H1 (cell line): Measurements from ENCODE around the gene MYH16. TPM values are rescaled to one million over a fixed set of nuclear protein-coding genes. Genes with fewer than 3 reads are reported as not detected.

ENCODE experiments used
- CTCF ChIA-PET: fragments of 300-600 bp; sonication (Branson Sonifier 250); formaldehyde crosslinking; loops from one replicate; lab custom pipeline; 2021; ENCODE audit not compliant: partially characterized antibody; lab: Charles Lee
- POLR2A ChIA-PET: fragments of 300-600 bp; sonication (Branson Sonifier 250); formaldehyde crosslinking; loops from one replicate; lab custom pipeline; 2021; ENCODE audit warnings: inconsistent platforms; ENCODE audit not compliant: partially characterized antibody; lab: Charles Lee
- DNase-seq, 2 experiments: peaks; one replicate each; pipeline versions ENCODE4 v3.0.0 to v3.0.0-alpha.2; 2010 to 2022; ENCODE audit warnings: low spot score in 2 of 2, low read depth in 1 of 2, mixed read lengths in 1 of 2
- FAIRE-seq: peaks from 2 replicates; lab custom pipeline; 2011; peaks lifted over from hg19 to GRCh38; lab: Jason Lieb, UNC
- H2AFZ ChIP-seq: 2 replicates; pipeline ENCODE4 v1.8.1; 2012; ENCODE audit warnings: low read length, inconsistent platforms
- H2AK5ac ChIP-seq: 2 replicates; pipeline ENCODE4 v1.6.1; 2013; ENCODE audit warnings: low read depth, low read length
- H2BK120ac ChIP-seq: replicated peaks from 2 replicates; pipeline ENCODE3; 2013; ENCODE audit warnings: low read depth, low read length, inconsistent platforms
- H2BK12ac ChIP-seq: 2 replicates; pipeline ENCODE4 v1.6.1; 2013; ENCODE audit warnings: low read depth, low read length
- H2BK15ac ChIP-seq: 2 replicates; pipeline ENCODE4 v1.6.1; 2013; ENCODE audit warnings: low read length
- H2BK20ac ChIP-seq: 2 replicates; pipeline ENCODE4 v1.6.1; 2013; ENCODE audit warnings: low read length
- H2BK5ac ChIP-seq: 2 replicates; pipeline ENCODE4 v1.6.1; 2013; ENCODE audit warnings: low read depth, low read length
- H3K14ac ChIP-seq: 2 replicates; pipeline ENCODE4 v1.6.1; 2013; ENCODE audit warnings: inconsistent platforms; ENCODE audit not compliant: insufficient read length
- H3K18ac ChIP-seq: 2 replicates; pipeline ENCODE4 v1.6.1; 2013; ENCODE audit warnings: low read length; ENCODE audit errors: extremely low read depth
- H3K23ac ChIP-seq: 2 replicates; pipeline ENCODE4 v1.6.1; 2013; ENCODE audit warnings: inconsistent platforms; ENCODE audit not compliant: insufficient read length
- H3K23me2 ChIP-seq: 2 replicates; pipeline ENCODE4 v1.6.1; 2013; ENCODE audit warnings: low read depth, low read length
- H3K27ac ChIP-seq: 2 replicates; pipeline ENCODE4 v1.6.1; 2011; ENCODE audit warnings: low read depth, low read length, inconsistent platforms
- H3K27me3 ChIP-seq, 4 experiments: replicated peaks in 1 of 4; 1 replicate in 1 of 4; 2 replicates in 3 of 4; pipeline versions ENCODE4 v1.6.1 to v1.8.1; 2011 to 2013; ENCODE audit warnings: low read length in 3 of 4, mild to moderate bottlenecking in 3 of 4, inconsistent platforms in 2 of 4, mixed read lengths in 2 of 4, moderate library complexity in 1 of 4; ENCODE audit not compliant: control insufficient read depth in 3 of 4, insufficient read depth in 3 of 4; ENCODE audit errors: extremely low read depth in 1 of 4
- H3K36me3 ChIP-seq, 4 experiments: 2 replicates each; pipeline versions ENCODE4 v1.6.1 to v1.8.1; 2011 to 2013; ENCODE audit warnings: mild to moderate bottlenecking in 4 of 4, low read length in 3 of 4, moderate library complexity in 2 of 4, control low read depth in 1 of 4, inconsistent platforms in 1 of 4; ENCODE audit not compliant: insufficient read depth in 4 of 4, control insufficient read depth in 2 of 4
- H3K4ac ChIP-seq: replicated peaks from 2 replicates; pipeline ENCODE3; 2013; ENCODE audit warnings: low read length, low read depth, mixed read lengths, inconsistent platforms; ENCODE audit not compliant: insufficient read length
- H3K4me1 ChIP-seq, 4 experiments: replicated peaks in 1 of 4; 1 replicate in 1 of 4; 2 replicates in 3 of 4; pipeline versions ENCODE4 v1.6.1 to v1.8.1; 2011 to 2013; ENCODE audit warnings: low read length in 3 of 4, inconsistent platforms in 2 of 4, mixed read lengths in 1 of 4; ENCODE audit not compliant: insufficient read depth in 4 of 4, control insufficient read depth in 3 of 4
- H3K4me2 ChIP-seq, 2 experiments: 2 replicates each; pipeline versions ENCODE4 v1.6.1 to v1.8.1; 2011 to 2013; ENCODE audit warnings: low read depth in 2 of 2, low read length in 2 of 2, control low read depth in 1 of 2, inconsistent platforms in 1 of 2, mild to moderate bottlenecking in 1 of 2; ENCODE audit not compliant: insufficient read depth in 1 of 2
- H3K4me3 ChIP-seq, 4 experiments: fragments of 200-600, 300-600 bp in 1 of 4; sonication (generic), shearing (Covaris generic), sonication (Bioruptor Twin) in 1 of 4; 2 replicates each; pipeline versions ENCODE4 v1.5.1 to v1.8.1; 2011 to 2016; ENCODE audit warnings: low read length in 4 of 4, low read depth in 3 of 4, control low read depth in 2 of 4, inconsistent platforms in 2 of 4, mild to moderate bottlenecking in 2 of 4, mixed read lengths in 1 of 4, moderate library complexity in 1 of 4; ENCODE audit not compliant: insufficient read depth in 2 of 4; ENCODE audit errors: extremely low read depth in 1 of 4
- H3K56ac ChIP-seq: replicated peaks from 2 replicates; pipeline ENCODE3; 2013; ENCODE audit warnings: low read depth, mild to moderate bottlenecking, mixed read lengths, low read length, inconsistent platforms; ENCODE audit not compliant: insufficient read length
- H3K79me1 ChIP-seq: 2 replicates; pipeline ENCODE4 v1.6.1; 2013; ENCODE audit warnings: low read depth, low read length, control low read depth
- H3K79me2 ChIP-seq, 2 experiments: 2 replicates each; pipeline versions ENCODE4 v1.6.1 to v1.8.1; 2012 to 2013; ENCODE audit warnings: low read length in 2 of 2, mild to moderate bottlenecking in 2 of 2, inconsistent platforms in 1 of 2; ENCODE audit not compliant: insufficient read depth in 2 of 2, control insufficient read depth in 1 of 2
- H3K9ac ChIP-seq, 4 experiments: replicated peaks in 1 of 4; 1 replicate in 1 of 4; 2 replicates in 3 of 4; pipeline versions ENCODE4 v1.6.1 to v1.8.1; 2011 to 2013; ENCODE audit warnings: low read depth in 3 of 4, low read length in 3 of 4, control low read depth in 2 of 4, mild to moderate bottlenecking in 2 of 4, moderate library complexity in 2 of 4, inconsistent platforms in 1 of 4; ENCODE audit errors: extremely low read depth in 1 of 4
- H3K9me3 ChIP-seq, 2 experiments: 2 replicates each; pipeline versions ENCODE4 v1.6.1 to v1.8.1; 2012 to 2013; ENCODE audit warnings: mild to moderate bottlenecking in 2 of 2, moderate library complexity in 2 of 2, control low read depth in 1 of 2, inconsistent platforms in 1 of 2, low read depth in 1 of 2, low read length in 1 of 2, mixed read lengths in 1 of 2; ENCODE audit not compliant: insufficient read depth in 2 of 2
- H4K20me1 ChIP-seq, 2 experiments: replicated peaks in 1 of 2; 2 replicates each; pipeline versions ENCODE3 to v1.8.1; 2011 to 2013; ENCODE audit warnings: inconsistent platforms in 2 of 2, low read length in 2 of 2, mild to moderate bottlenecking in 1 of 2; ENCODE audit not compliant: insufficient read depth in 2 of 2, control insufficient read depth in 1 of 2
- H4K5ac ChIP-seq: 2 replicates; pipeline ENCODE4 v1.6.1; 2013; ENCODE audit warnings: low read length, low read depth, mixed read lengths, inconsistent platforms; ENCODE audit not compliant: insufficient read length
- H4K8ac ChIP-seq: 2 replicates; pipeline ENCODE4 v1.8.0; 2013; ENCODE audit warnings: mild to moderate bottlenecking, moderate library complexity, low read length, inconsistent platforms; ENCODE audit not compliant: insufficient read depth; ENCODE audit errors: extremely low read depth
- H4K91ac ChIP-seq: replicated peaks from 2 replicates; pipeline ENCODE3; 2013; ENCODE audit warnings: low read length, mixed read lengths, inconsistent platforms; ENCODE audit not compliant: insufficient read length
- ATF3 ChIP-seq: IDR thresholded peaks from 2 replicates; pipeline ENCODE4 v1.6.1; 2011; ENCODE audit warnings: low read depth, mild to moderate bottlenecking, low read length; ENCODE audit not compliant: insufficient read depth
- BACH1 ChIP-seq: IDR thresholded peaks from 2 replicates; pipeline ENCODE4 v1.6.1; 2012; ENCODE audit warnings: low read length, improper control_type of control experiment
- CEBPB ChIP-seq: IDR thresholded peaks from 2 replicates; pipeline ENCODE4 v1.6.1; 2012; ENCODE audit warnings: low read depth, low read length
- CHD1 ChIP-seq: IDR thresholded peaks from 2 replicates; pipeline ENCODE4 v1.6.1; 2012; ENCODE audit warnings: low read depth, low read length, improper control_type of control experiment
- E2F6 ChIP-seq: IDR thresholded peaks from 2 replicates; pipeline ENCODE4 v1.6.1; 2012; ENCODE audit warnings: inconsistent platforms
- GTF2F1 ChIP-seq: IDR thresholded peaks from 2 replicates; pipeline ENCODE4 v1.6.1; 2012; ENCODE audit warnings: low read depth, low read length, improper control_type of control experiment, borderline replicate concordance
- JUN ChIP-seq: IDR thresholded peaks from 2 replicates; pipeline ENCODE4 v1.6.1; 2011; ENCODE audit warnings: low read depth, mild to moderate bottlenecking, improper control_type of control experiment, low read length
- MAFK ChIP-seq: IDR thresholded peaks from 2 replicates; pipeline ENCODE4 v1.6.1; 2012; ENCODE audit warnings: low read depth, mild to moderate bottlenecking, improper control_type of control experiment, low read length
- RFX5 ChIP-seq: IDR thresholded peaks from 2 replicates; pipeline ENCODE4 v1.6.1; 2011; ENCODE audit warnings: low read depth, low read length, improper control_type of control experiment, borderline replicate concordance
- SAP30 ChIP-seq: fragments of 300-600 bp; sonication (generic); IDR thresholded peaks from 2 replicates; pipeline ENCODE4 v1.7.1; 2012; ENCODE audit warnings: low read length, moderate library complexity, mild to moderate bottlenecking, inconsistent platforms; ENCODE audit not compliant: insufficient read depth, insufficient replicate concordance
- SIX5 ChIP-seq: IDR thresholded peaks from 2 replicates; pipeline ENCODE4 v1.6.1; 2011; ENCODE audit warnings: mild to moderate bottlenecking, low read depth, low read length
- SP1 ChIP-seq: IDR thresholded peaks from 2 replicates; pipeline ENCODE4 v1.6.1; 2011; ENCODE audit warnings: low read depth, low read length
- SP4 ChIP-seq: IDR thresholded peaks from 2 replicates; pipeline ENCODE4 v1.6.1; 2012; ENCODE audit warnings: low read length, inconsistent platforms
- TEAD4 ChIP-seq: IDR thresholded peaks from 2 replicates; pipeline ENCODE4 v1.6.1; 2012; ENCODE audit warnings: low read depth, low read length, inconsistent platforms, mixed read lengths
- WGBS, 2 experiments: shearing (Covaris generic) in 1 of 2; methylation state at CpG; one replicate each; pipeline versions ENCODE4 v1.1.6 to v1.1.7; 2013 to 2015; ENCODE audit warnings: low lambda C conversion rate in 2 of 2, mixed read lengths in 2 of 2, inconsistent platforms in 1 of 2, low coverage in 1 of 2, missing lambda C conversion rate in 1 of 2; ENCODE audit not compliant: insufficient replicate concordance in 2 of 2, insufficient coverage in 1 of 2, insufficient read length in 1 of 2; ENCODE audit errors: extremely low coverage in 1 of 2, missing lambda C conversion rate in 1 of 2; 5-methylcytosine and 5-hydroxymethylcytosine counted together
- polyA plus RNA-seq, 7 experiments: library from polyadenylated mRNA; depleted of rRNA in 3 of 7; stranded (reverse) in 5 of 7; unstranded in 2 of 7; fragments of >200 nt in 5 of 7; fragments of 200-250 nt in 2 of 7; gene quantifications; 1 replicate in 5 of 7; 2 replicates in 1 of 7; 4 replicates in 1 of 7; pipeline versions ENCODE4 v1.2.1 to v1.2.3, GENCODE V29; 2011 to 2013; ENCODE audit warnings: missing spikeins in 2 of 7, mixed read lengths in 2 of 7
- total RNA-seq: library from RNA; stranded (reverse); fragmentation: NEBNext Ultra II Directional; extraction: Animal tissue kit (Norgen Biotek cat#: 25700); gene quantifications from 2 replicates; pipeline ENCODE4 v1.2.1, GENCODE V29; 2021

Gene MYH16
- total and polyA plus RNA-seq, 2 of the 8 experiments (the other 6 are each of a cell fraction or from before 2014, with no cell fraction given) = not detected

- Histone ChIP-seq H3K27me3 (no peaks in the 10 kb centered on the region), H2BK15ac (no peak overlapping the region), H2BK12ac (no peak overlapping the region), H2BK5ac (no peak overlapping the region), H3K14ac (no peak overlapping the region), H3K18ac (no peak overlapping the region), H3K36me3 (peaks cover 2 to 7% (median 4%) of the 10 kb centered on the region in 4 experiments; a peak in 4 of 8 replicates), H3K9ac (no peak overlapping the region), H2BK120ac (no peak overlapping the region), H3K4ac (no peak overlapping the region), H3K4me1 (no peaks in the 10 kb centered on the region; a peak in 1 of 7 replicates), H3K56ac (no peak overlapping the region), H2BK20ac (no peak overlapping the region), H3K79me2 (peaks cover 0 to 49% of the 10 kb centered on the region in 2 experiments; a peak in 3 of 4 replicates), H4K91ac (no peak overlapping the region), H3K9me3 (no peaks in the 10 kb centered on the region), H2AK5ac (no peak overlapping the region), H4K8ac (no peak overlapping the region), H3K4me2 (no peak overlapping the region), H3K23me2 (peaks cover 5% of the 10 kb centered on the region), H3K79me1 (no peaks in the 10 kb centered on the region; the same call in 1 of the 2 replicates), H4K20me1 (peaks cover 0 to 6% of the 10 kb centered on the region in 2 experiments), H3K23ac (no peak overlapping the region), H3K4me3 (no peak overlapping the region), H4K5ac (no peak overlapping the region), H2AFZ (no peak overlapping the region), H3K27ac (no peak overlapping the region)
- FAIRE-seq (no peak), DNase-seq (no peak)
- POLR2A ChIA-PET = no interaction called here
- 86% methylated on average over 2 of the region's 2 CpGs; no CpG with 5 or more reads in 1 of the 2 experiments for WGBS, 2 experiments
- CTCF ChIA-PET = interaction anchor here (1.0 kb wide), 1 partner anchor 8 kb away, joined by 4 read pairs; no protein-coding TSS in a partner anchor
- TF ChIP-seq CHD1 (no peak), MAFK (no peak), TEAD4 (no peak), BACH1 (no peak), SP1 (no peak), GTF2F1 (no peak), SAP30 (no peak), JUN (no peak), E2F6 (no peak), SP4 (no peak), CEBPB (no peak), RFX5 (no peak), SIX5 (no peak), ATF3 (no peak)
Measured at GRCh38 chr7:99331002-99331401, 58.4 kb downstream of the MYH16 start.
